Stimulated activated CD4-positive, alpha-beta T cell treated with anti-CD3 and anti-CD28 coated beads, Interleukin-1b, Interleukin-23, amount 100 ng/mL, for 1 hour (primary cell): Measurements from ENCODE around the gene MPP7.
"Not testable (repeated sequence)": the region's sequence is repeated elsewhere in the genome, so short reads cannot be mapped to it uniquely, and the experiment has no call there.

Source experiments
- DNase-seq, 2 donors: peaks; one replicate each; pipeline ENCODE4 v3.0.0-alpha.2; 2020; ENCODE audit warnings: low read depth in 2 of 2

MPP7 gene

DNA sequence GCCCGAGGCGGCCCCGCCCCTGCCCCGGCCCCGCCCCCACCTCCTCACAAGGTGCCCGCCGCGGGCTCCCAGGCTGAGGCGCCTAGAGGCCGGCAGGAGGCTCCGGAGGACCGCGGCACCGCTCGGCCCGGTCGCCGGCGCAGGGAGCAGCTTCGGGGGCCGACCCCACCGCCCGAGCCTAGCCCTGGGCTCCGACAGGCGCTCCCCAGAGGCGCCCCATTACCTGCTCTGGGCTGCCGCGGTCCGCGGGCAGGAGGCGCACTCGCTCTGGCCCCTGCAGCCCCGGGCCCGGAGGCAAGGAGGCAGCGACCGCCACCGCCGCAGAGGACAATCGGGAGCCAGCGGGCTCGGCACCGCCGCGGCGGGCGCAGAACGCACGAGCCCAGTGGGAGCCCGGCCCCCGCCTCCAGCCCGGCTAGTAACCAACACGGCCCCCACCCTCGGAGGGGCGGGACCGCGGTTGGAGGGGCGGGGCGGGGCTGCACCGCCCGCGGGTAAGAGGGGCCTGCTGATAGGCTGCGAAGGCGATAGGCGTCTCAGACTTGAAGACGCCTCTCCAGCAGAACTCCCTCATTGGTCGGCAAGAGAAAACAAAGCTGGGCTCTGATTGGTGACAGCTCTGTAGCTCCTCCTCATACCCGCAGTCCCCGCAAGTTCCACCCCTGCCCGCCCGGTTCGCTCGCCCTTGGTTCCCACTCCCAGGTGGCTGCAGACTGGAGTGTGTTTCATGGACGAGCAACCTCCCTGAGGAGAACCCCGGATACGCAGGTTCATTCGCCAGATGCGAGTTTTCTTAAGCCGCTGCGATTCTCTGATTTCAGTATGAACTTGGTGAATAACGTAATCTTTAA, at the start of gene MPP7:
MPP7 (minus strand) TSS at position 427 of the 851 bp plus-strand sequence. CDS start 64,460 bp downstream, outside the sequence.
- peak; percentile 88 to 94 for DNase-seq

DNA sequence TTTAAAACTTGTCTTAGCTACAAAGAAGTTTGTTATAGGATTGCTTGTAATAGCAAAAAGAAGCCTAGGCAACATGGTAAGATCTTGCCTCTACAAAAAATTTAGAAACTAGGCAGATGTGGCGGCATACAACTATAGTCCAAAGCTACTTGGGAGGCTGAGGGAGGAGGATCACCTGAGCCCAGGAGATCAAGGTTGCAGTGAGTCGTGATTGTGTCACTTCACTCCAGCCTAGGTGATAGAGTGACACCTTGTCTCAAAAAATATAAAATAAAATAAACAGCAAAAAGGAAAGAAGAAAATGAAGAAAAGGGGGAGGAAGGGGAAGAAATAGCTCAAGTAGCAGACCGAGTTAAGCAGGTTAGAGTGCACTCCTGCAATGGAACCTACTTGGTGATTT, 47.0 kb upstream of the MPP7 start:
- no peak for DNase-seq

DNA sequence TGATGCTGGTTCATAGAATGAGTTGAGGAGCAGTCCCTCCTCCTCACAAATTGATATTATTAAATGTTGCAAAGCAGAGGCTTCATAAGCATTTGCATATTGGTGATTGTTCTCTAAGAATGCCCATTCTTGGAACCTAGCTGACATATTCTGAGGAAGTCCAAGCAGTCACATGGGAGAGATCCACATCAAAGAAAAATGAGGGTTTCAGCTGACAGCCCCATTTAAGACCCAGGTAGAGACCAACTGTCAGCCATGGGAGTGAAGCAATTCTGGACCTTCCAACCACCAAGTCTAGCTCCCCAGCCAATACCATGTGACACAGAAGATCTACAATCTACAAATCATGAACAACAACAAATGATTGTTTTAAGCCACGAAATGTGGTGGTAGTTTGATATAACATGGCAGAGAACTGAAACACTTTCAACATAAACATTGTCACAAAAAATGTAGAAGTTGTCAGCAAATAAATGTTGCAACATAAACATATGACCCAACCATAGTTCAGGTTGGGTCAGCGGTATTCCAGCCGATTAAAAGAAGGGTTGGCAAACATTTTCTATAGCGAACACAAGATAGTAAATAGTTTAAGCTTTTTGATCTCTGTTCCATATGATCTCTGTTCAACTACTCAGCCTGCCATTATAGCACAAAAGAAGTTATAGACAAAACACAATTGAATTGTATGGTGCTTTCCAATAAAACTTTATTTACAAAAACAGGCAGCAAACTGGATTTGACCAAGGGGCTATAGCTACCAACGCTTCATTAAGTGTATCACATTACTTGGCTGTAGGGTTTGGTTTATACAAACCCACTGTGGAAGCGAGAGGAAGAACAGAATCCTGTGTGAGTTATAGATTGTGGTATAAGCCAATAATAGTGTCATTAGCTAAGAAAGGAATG, 41.4 kb upstream of the MPP7 start:
- DNase-seq: no peak

DNA sequence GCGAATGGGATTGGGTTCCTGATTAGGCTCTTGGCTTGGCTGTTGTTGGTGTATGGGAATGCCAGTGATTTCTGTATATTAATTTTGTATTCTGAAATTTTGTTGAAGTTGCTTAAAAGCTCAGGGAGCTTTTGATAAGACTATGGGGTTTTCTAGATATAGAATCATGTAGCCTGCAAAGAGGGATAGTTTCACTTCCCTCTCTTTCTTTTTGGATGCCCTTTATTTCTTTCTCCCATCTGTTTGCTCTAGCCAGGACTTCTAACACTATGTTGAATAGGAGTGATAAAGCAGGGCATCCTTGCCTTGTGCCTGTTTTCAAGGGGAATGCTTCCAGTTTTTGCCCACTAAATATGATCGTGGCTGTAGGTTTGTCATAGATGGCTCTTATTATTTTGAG, 40.4 kb upstream of the MPP7 start:
- DNase-seq: no peak

DNA sequence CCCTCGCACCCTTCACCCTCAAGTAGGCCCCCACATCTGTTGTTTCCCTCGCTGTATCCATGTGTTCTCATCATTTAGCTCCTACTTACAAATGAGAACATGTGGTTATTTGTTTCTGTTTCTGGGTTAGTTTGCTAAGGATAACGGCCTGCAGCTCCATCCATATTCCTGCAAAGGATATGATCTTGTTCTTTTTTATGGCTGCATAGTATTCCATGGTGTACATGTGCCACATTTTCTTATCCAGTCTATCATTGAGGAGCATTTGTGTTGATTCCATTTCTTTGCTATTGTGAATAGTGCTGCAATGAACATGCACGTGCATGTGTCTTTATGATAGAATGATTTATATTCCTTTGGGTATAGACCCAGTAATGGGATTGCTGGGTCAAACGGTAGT, 38.8 kb upstream of the MPP7 start:
- DNase-seq: not testable (repeated sequence)

DNA sequence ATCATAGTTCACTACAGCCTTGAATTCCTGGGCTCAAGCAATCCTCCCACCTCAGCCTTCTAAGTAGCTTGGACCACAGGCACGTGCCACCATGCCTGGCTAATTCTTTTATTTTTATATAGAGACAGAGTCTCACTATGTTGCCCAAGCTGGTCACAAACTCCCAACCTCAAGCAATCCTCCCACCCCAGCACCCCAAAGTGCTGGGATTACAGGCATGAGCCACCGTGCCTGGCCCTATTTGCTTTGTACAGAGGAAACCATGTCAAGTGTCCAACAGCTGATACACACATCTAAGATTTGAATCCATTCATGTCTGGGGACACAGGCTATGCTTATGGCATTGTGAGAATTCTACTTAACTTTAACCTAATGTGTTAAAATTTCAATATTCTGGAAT, 29.9 kb upstream of the MPP7 start:
- no peak for DNase-seq

DNA sequence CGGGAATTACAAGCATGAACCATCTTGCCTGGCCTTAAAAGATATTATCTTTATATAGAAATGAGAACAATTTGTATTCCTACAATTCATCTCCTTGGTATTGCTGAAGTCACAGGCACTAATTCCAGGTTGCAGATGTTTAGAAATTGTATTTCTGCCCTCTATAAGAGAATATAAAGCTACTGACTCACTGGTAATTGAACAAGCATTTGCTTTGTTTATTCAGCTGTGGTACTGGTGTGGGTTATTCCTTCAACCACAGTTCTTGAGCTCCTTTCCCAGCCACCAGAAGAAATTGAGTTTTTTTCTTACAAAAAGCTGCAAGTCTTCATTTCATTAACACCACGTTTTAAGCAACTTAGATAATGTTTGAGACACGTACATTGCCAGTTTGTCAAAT, 29.0 kb upstream of the MPP7 start:
- DNase-seq: no peak

DNA sequence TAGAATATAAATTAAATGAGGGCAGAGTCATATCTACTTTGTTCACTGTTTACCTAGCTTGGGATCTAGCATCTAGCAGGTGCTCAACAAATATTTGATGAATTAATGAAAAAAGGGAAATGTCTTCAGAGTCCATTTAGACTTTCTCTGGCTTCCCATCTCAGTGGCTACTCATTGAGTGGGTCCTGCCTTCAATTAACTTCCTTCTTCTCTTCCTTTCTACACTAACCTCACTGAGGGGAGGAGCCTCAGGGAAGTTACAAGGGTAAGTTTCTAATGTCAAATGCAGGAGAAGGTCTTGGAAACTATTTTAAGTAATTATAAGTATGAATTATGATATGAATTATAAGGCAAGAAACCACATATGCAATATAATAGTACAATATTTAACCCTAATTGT, 28.2 kb upstream of the MPP7 start:
- no peak for DNase-seq

DNA sequence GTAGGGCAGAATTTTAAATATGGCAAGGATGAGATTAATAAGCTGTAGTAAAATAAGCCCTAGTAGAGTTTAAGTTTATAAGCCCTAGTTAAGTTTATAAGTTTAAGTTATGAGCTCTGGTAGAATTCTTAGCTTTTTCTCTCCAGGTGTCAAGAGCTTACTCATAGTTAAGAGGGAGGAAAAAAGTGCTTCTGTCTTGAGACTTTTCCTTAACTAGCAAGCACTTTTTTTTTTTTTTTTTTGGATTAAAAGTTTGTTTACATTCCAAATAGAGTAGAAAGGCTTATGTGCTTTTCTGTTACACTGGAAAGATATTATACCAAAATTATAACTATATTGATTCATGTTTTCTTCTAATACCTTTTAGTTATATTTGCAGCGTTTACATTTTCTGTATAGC, 25.5 kb upstream of the MPP7 start:
- DNase-seq: no peak

DNA sequence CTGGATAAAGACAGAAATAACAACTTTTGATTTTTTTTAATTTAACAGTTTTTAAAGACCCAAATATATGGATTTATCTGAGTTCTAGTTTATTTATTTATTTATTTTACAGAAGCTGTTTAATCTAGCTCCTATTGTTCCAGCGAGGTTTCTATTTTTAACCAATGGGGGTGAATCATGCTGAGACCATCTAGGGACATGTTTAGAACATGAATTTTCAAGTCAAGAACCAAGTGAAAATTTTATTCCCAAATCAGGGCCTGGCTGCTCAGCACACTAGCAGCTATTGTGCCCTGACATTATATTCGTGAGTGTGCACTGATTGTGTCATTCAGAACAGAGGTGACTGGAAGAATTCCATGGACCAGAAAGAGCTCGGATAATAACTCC, 24.6 kb upstream of the MPP7 start:
- no peak for DNase-seq

DNA sequence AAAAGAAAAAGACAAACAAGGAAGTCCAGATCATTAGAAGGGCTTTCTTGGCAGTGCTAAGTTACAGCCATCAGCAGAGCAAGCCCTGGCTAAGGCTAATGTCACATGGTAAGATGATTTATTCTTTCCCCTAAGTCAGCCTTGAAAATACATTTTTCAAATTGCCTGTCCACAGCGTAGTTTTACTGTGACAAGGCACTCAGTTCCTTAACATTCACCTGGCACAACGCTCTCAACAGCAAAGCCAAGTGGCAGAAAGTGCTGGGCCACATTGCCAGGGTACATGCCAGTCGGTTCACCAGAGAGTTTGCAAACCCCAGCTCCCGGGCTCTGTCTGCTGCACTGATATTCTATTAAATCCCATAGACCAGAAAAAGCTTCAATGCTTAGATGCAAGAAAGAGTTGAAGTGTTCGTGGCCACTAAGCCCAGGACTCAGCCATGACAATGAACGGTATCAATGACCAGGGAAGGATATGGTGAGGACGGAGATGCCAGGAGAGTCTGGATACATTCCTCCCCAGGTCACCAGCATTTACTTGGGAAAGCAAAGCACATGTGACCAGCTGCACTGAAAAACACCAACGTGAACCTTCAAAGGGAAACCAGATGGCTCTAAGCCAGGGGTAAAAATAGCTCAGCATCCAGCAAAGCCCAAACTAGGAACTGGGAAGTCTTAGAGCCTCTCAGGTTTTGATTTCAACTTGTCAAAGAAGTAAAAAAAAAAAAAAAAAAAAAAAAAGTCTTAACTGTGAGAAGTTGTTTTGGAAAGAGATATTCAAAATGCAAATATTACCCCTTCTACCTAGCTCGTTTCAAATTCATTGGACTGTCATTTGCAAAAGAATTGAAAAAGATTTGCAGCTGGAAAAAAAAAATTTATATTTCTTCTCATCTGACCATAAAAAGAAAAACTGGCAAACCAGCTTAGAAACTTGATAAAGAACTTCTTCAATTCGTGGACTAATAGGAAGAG, 23.9 kb upstream of the MPP7 start:
- DNase-seq: no peak

DNA sequence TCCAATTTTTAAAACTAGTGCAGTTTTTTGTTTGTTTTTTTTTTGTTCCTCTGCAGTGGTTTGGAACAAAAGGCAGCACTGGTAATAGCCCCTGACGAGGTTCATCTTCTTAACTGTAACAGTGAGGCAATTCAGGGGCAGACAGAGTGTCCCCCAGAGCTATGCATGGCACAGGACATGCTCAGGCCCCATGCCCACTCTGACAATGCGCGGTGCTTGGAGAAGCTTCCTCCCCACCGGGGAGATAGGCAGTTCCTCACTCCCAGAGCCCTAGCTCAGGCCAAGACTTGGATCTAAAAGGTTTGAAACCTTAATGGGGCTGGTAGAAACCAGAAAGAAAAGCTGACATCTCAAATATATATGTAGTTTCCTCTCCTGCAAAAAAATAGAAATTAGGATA, 17.9 kb upstream of the MPP7 start:
- no peak for DNase-seq

DNA sequence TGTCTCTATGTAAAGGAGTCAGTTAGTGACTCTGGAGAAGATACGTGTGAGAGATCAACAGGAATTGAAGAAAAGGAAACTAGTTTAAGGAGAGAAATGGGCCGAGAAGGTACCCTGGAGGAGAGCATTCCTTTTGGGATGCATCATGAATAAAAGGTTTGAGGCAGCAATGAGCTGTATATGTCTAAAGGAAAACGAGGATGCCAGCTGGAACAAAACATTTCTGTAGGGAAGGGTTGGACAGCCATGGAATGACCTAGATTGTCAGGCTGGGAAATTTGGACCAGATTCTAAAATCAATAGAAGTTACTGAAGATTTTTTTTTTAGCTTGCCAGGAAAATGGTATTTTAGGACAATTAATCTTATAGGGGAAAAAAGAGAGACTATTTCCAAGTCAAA, 17.2 kb upstream of the MPP7 start:
- DNase-seq: no peak

DNA sequence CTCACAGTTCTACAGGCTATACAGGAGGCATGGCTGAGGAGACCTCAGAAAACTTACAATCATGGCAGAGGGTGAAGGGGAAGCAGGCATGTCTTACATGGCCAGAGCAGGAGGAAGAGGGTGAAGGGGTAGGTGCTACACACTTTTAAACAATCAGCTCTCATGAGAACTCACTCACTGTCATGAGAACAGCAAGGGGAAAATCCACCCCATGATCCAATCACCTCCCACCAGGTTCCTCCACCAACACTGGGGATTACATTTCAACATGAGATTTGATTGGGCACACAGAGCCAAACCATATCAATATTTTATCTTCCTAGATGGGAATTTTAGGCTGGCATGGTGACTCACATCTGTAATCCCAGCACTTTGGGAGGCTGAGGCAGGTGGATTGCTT, 16.2 kb upstream of the MPP7 start:
- DNase-seq: not testable (repeated sequence)

DNA sequence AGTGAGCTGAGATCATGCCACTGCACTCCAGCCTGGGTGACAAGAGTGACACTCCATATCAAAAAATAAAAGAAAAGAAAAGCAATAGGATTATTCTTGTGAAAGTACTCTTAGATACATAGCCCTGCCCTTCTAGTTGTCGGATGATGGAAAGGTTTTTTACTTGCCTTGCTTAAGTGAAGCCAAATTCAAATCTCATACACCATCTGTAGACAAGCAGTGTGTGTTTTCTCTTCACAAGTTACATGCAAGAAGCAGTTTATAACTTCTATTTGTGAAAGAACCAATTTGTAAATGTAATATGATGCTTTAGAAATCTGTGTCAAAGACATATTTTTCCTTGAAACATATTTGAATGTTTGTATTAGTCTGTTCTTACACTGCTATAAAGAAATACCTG, 15.8 kb upstream of the MPP7 start:
- no peak for DNase-seq

DNA sequence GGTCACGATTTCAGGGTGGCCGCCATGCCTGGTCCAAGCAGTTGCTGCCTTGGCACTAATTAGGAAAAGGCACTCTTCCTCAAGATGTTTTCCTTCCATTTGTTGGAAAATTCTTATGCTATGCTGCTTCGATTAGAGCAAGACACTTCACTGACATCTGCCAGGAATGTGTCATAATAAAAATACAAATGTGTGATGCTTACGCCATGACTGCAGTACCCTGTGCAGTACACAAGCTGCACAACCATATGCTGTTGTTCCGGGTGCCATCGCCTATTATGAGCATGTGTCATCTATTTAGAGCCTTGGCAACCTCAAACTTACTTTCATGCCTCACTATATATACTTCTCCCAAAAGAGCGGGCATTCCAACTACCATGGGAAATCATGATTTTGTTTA, 14.9 kb upstream of the MPP7 start:
- DNase-seq: no peak

DNA sequence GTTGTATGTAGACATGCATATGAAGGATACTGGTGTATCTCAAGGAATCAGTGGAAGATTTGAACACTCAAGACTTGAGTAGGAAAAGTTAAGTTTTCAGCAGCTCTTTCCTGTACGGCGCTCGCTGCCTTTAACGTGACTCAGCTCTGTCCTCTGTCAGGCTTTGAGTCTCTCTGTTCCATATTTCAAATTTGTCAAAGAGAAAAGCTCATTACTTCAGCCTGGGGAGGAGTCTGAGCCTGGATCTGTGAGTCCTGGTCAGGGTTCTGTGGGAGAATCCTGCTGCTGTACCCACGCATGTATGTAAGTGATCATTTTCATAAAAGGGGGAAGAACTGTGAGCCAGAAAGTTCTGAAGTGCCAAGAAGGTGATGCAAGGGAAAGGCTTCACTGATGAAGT, 13.8 kb upstream of the MPP7 start:
- DNase-seq: no peak

DNA sequence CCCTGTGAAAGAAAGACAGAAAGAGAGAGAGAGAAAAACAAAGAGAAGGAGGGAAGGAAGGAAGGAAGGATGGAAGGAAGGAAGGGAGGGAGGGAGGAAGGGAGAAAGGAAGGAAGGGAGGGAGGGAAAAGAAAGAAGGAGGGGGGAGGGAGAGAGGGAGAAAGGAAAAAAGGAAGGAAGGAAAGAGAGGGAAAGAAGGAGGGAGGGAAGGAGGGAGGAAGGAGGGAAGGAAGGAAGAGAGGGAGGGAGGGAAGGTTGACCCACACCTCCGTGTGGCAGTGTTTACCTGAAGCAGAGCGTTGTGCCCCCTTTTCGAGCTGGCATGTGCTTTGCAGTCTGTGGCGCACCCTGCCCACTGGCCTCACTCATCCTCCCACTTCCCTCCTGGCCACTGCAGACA, 12.3 kb upstream of the MPP7 start:
- DNase-seq: no peak

DNA sequence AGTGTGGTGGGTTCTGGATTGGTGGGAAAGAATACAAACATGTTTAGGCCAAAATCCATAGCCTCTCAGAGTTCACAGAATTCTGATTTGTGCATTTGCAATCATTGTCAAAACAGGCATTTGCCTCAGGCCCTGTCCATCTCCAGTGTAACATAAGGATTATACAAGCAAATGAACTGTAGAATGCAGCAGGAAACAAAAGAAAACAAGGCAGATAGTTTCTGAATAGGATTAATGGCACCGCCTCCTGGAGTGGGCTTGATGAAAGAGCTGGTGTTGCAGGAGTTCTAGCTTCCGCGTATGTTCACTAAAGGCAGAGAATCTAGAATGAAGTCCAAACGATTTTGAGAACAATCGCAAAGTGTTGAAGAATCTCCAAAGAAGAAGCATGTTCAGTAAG, 11.3 kb upstream of the MPP7 start:
- DNase-seq: no peak

DNA sequence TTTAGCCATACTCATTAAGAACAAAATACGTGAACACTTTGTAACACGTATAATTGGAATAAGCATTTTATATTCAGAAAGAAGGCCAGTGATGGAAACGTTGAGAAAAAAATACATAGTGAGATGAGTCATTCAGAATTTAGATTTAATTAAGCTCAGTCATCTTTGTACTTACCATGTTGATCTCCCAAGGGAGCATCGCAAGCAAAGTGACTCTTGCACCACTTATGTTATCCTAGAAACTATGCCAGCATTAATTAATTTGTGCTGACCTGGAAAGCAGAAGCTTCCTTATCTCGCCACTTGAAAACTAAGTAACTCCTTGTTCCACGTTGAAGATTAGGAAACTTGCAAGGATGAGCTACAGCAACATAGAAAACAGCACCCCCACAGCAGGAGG, 9.7 kb upstream of the MPP7 start:
- no peak for DNase-seq

DNA sequence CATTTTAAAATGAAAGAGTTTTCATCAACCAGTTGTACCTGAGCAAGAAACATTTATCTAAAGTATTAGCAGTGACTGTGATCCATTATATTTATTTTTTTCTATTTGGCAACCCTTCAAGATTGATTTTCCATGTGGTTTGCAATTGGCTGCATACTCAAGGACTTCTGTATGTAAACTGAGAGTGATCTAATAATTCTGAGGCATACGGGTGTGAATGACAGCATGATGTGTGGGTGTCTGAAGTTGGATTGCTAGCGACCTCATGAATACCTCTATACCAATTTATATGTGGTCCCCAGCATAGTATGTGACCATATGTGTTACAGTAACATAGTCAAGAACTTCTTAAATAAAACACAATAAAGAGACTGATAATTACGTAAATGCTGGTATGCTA, 8.2 kb upstream of the MPP7 start:
- no peak for DNase-seq

DNA sequence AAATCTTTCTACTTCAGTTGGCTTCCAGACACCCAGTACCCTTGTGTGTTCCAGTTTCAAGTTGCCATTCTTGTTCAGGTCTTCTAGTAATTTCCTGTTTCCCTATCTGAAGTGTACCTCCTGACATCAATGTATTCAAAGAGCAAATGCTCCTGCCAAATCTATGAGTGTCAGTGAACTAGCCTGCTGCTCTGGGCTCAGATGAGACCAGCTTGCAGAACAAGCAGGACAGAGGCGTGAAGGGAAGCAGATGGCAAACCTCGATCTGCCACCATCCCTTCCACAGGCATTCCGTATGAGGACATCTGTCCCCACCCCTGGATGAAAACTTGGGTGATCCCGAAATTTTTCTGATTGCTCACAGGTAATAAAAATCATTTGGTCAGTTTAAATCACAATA, 4.4 kb upstream of the MPP7 start:
- no peak for DNase-seq
